ENCODE data around the gene VWF. TPM values are rescaled to one million over a fixed set of nuclear protein-coding genes. Genes with fewer than 3 reads are reported as not detected.

Gene VWF
- total and polyA plus RNA-seq, 2 donors (not counting 1 experiment from before 2014, with no cell fraction given): not detected

DNA sequence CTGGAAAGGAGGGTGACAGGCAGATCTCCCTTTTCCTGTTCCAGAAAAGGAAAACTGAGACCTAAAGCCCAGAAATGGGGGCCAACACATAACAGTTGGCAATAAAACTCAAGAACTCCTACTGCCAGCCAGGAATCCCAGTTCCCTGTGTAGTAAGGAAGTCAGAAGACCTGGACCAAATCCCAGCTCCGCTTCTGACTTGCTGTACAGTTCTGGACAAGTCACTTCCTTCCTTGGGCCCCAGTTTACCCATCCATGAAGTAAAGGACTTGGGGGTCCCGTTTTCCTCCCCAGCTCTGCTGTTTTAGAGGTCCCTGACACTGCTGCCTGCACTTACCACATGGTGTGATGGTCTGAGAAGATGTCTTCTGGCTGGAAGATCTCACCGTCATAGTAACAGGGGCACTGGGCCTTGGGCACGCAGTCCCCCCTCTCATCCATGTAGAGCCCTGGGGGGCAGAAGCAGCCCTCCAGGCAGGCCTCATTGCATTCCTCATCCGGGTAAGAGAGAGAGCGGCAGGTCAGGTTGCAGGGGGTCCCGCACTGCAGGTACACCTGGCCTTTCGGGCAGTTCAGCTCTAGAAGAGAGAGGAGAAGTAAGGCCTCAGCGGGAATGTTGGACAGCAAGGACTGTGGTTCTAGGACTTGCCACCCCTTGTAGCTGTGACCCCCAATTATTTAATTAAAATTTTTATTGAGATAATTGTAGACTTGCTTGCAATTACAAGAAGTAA is 72.1 kb downstream of the VWF start:
- CTCF ChIA-PET: interaction anchor here (0.7 to 1.0 kb wide), 2 partner anchors 13 kb away, joined by 3 read pairs; no protein-coding TSS in a partner anchor
- H3K4me1 ChIP-seq (ENCODE audit: control insufficient read depth in 2 of 2, insufficient read depth in 2 of 2, low read length in 2 of 2): peaks cover 7 to 10% of the 10 kb centered on the region in 2 donors
- H3K4me3 ChIP-seq (ENCODE audit: control extremely low read depth in 1 of 5, extremely low read depth in 1 of 5, insufficient read depth in 1 of 5, low read depth in 2 of 5, low read length in 4 of 5): no peak overlapping the region
- H3K4me1 Mint-ChIP-seq: no peaks in the 10 kb centered on the region
- H3K9ac ChIP-seq (ENCODE audit: low read length): no peak overlapping the region
- no peaks in the 10 kb centered on the region for H3K9me3 ChIP-seq (ENCODE audit: control extremely low read depth in 1 of 3, control insufficient read depth in 2 of 3, insufficient read depth in 1 of 3, low read length in 2 of 3)
- POLR2A ChIA-PET: no interaction called here
- H3K27me3 Mint-ChIP-seq: peaks cover 36% of the 10 kb centered on the region
- H3K27ac Mint-ChIP-seq: no peak overlapping the region
- WGBS (ENCODE audit: insufficient coverage): 94% methylated on average over 5 of the region's 9 CpGs
- intact Hi-C loops (cut with micrococcal nuclease): no loop called here
- H4K20me1 ChIP-seq (ENCODE audit: control insufficient read depth, insufficient read depth, low read length, poor library complexity, severe bottlenecking): no peaks in the 10 kb centered on the region
- peaks cover 0 to 9% (median 3%) of the 10 kb centered on the region in 4 experiments for H3K27me3 ChIP-seq (replicated peaks in 1 of 4; ENCODE audit: control extremely low read depth in 1 of 4, control insufficient read depth in 3 of 4, insufficient read depth in 4 of 4, low read length in 3 of 4)
- DNase-seq (no peak), ATAC-seq (ENCODE audit: low read depth) (no peak)
- no peaks in the 10 kb centered on the region for H3K9me3 Mint-ChIP-seq (ENCODE audit: insufficient read depth)
- no peak overlapping the region for H3K27ac ChIP-seq (ENCODE audit: low read length in 2 of 2)
- no peaks in the 10 kb centered on the region for H3K36me3 ChIP-seq (replicated peaks in 1 of 2; ENCODE audit: control extremely low read depth in 1 of 2, control insufficient read depth in 1 of 2, extremely low read depth in 1 of 2, insufficient read depth in 2 of 2, low read length in 1 of 2)
- H3K4me3 Mint-ChIP-seq: no peak overlapping the region
- no peak for TF ChIP-seq EZH2 (IDR thresholded peaks at IDR 0.05; ENCODE audit: borderline replicate concordance, insufficient read depth, low read depth, low read length, poor library complexity, severe bottlenecking)
- TF ChIP-seq, protein P1, sequence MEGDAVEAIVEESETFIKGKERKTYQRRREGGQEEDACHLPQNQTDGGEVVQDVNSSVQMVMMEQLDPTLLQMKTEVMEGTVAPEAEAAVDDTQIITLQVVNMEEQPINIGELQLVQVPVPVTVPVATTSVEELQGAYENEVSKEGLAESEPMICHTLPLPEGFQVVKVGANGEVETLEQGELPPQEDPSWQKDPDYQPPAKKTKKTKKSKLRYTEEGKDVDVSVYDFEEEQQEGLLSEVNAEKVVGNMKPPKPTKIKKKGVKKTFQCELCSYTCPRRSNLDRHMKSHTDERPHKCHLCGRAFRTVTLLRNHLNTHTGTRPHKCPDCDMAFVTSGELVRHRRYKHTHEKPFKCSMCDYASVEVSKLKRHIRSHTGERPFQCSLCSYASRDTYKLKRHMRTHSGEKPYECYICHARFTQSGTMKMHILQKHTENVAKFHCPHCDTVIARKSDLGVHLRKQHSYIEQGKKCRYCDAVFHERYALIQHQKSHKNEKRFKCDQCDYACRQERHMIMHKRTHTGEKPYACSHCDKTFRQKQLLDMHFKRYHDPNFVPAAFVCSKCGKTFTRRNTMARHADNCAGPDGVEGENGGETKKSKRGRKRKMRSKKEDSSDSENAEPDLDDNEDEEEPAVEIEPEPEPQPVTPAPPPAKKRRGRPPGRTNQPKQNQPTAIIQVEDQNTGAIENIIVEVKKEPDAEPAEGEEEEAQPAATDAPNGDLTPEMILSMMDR (IDR thresholded peaks at IDR 0.05): no peak
- no peak overlapping the region for H3K4me2 ChIP-seq (replicated peaks; ENCODE audit: low read depth, low read length, poor library complexity, severe bottlenecking)
- no peaks in the 10 kb centered on the region for H3K79me2 ChIP-seq (ENCODE audit: control insufficient read depth, insufficient read depth, low read length)
- no peak overlapping the region for H2AFZ ChIP-seq (ENCODE audit: insufficient read depth, low read depth, low read length, poor library complexity, severe bottlenecking)

DNA sequence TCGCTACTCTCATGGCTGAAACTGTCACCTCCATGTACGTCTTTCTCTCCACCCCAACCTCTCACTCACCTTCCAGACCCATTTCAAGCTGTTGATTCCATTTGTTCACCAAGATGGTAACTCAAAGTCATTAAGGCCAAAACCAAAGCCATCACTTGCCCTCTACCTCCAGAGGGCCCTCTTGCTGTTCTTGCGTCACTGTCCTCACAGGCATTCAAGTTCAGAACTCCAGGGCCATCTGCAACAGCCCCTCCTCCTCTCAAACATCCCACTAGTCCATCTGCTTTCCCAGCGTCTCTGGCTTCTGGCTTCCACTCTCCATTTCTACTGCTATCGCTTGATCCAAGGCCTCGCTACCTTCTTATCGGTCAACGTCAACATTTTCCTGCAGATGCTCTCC is 74.5 kb downstream of the VWF start:
- H2AFZ ChIP-seq (ENCODE audit: insufficient read depth, low read depth, low read length, poor library complexity, severe bottlenecking): no peak overlapping the region
- ATAC-seq (ENCODE audit: low read depth): no peak
- no peak overlapping the region for H3K4me3 Mint-ChIP-seq
- intact Hi-C loops (cut with micrococcal nuclease): no loop called here
- H3K27ac Mint-ChIP-seq: no peak overlapping the region
- DNase-seq: no peak
- peaks cover 0 to 4% (median under 1%) of the 10 kb centered on the region in 4 experiments for H3K27me3 ChIP-seq (replicated peaks in 1 of 4; ENCODE audit: control extremely low read depth in 1 of 4, control insufficient read depth in 3 of 4, insufficient read depth in 4 of 4, low read length in 3 of 4)
- 96% methylated on average over 8 of the region's 8 CpGs for whole genome bisulfite sequencing (ENCODE audit: insufficient coverage)
- H4K20me1 ChIP-seq (ENCODE audit: control insufficient read depth, insufficient read depth, low read length, poor library complexity, severe bottlenecking): no peaks in the 10 kb centered on the region
- H3K27ac ChIP-seq (ENCODE audit: low read length in 2 of 2): no peak overlapping the region
- no peak overlapping the region for H3K9ac ChIP-seq (ENCODE audit: low read length)
- no peak overlapping the region for H3K4me3 ChIP-seq (ENCODE audit: control extremely low read depth in 1 of 5, extremely low read depth in 1 of 5, insufficient read depth in 1 of 5, low read depth in 2 of 5, low read length in 4 of 5)
- H3K4me1 ChIP-seq (ENCODE audit: control insufficient read depth in 2 of 2, insufficient read depth in 2 of 2, low read length in 2 of 2): no peaks in the 10 kb centered on the region
- no peak overlapping the region for H3K4me2 ChIP-seq (replicated peaks; ENCODE audit: low read depth, low read length, poor library complexity, severe bottlenecking)
- H3K9me3 ChIP-seq (ENCODE audit: control extremely low read depth in 1 of 3, control insufficient read depth in 2 of 3, insufficient read depth in 1 of 3, low read length in 2 of 3): no peaks in the 10 kb centered on the region
- peaks cover 36% of the 10 kb centered on the region for H3K27me3 Mint-ChIP-seq
- H3K36me3 ChIP-seq (replicated peaks in 1 of 2; ENCODE audit: control extremely low read depth in 1 of 2, control insufficient read depth in 1 of 2, extremely low read depth in 1 of 2, insufficient read depth in 2 of 2, low read length in 1 of 2): no peaks in the 10 kb centered on the region
- POLR2A ChIA-PET: no interaction called here
- H3K79me2 ChIP-seq (ENCODE audit: control insufficient read depth, insufficient read depth, low read length): no peaks in the 10 kb centered on the region
- CTCF ChIA-PET: interaction anchor here (1.2 to 1.3 kb wide), 2 partner anchors 12 to 62 kb away, joined by 4 to 7 read pairs; no protein-coding TSS in a partner anchor
- H3K9me3 Mint-ChIP-seq (ENCODE audit: insufficient read depth): no peaks in the 10 kb centered on the region
- H3K4me1 Mint-ChIP-seq: no peaks in the 10 kb centered on the region
- no peak for TF ChIP-seq EZH2 (IDR thresholded peaks at IDR 0.05; ENCODE audit: borderline replicate concordance, insufficient read depth, low read depth, low read length, poor library complexity, severe bottlenecking)
- TF ChIP-seq, protein P1 (IDR thresholded peaks at IDR 0.05): no peak
